HK-2 (cell line): ENCODE measurements around the gene SNX33.
A peak's percentile ranks its signal among the peaks of the same experiment; 100 is the strongest.

ENCODE experiments used
- DNase-seq: peaks from one replicate; pipeline ENCODE4 v3.0.0-alpha.2; 2018; ENCODE audit not compliant: unreplicated experiment

The SNX33 gene

DNA sequence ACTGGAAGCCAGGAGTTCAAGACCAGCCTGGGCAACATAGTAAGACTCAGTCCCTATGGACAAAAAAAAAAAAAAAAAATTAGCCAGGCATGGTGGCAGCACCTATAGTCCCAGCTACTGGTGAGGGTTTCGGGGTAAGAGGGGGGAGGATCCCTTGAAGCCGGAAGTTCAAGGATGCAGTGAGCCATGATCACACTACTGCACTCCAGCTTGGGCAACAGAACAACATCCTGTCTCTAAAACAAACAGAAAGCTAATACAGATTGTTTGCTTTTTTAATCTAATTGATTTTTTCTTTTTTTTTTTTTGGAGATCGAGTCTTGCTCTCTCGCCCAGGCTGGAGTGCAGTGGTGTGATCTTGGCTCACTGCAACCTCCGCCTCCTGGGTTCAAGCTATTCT, 6.1 kb upstream of the SNX33 start:
- no peak for DNase-seq

DNA sequence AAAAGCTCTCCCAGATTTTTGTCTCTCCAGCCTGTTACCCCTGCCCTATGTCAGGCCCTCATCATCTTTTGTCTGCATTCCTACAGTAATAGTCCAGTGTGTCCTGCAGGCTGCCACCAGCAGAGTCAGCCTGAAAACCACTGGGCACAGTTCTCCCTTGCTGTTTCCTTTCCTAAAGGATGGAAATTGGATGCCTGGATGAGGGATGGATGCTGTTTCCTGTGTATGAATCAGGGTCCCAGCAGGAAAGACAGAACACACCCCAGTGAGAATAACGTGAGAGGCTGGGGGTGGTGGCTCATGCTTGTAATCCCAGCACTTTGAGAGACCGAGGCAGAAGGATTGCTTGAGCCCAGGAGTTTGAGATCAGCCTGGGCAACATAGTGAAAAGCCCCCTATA, 3.3 kb upstream of the SNX33 start:
- DNase-seq = no peak

DNA sequence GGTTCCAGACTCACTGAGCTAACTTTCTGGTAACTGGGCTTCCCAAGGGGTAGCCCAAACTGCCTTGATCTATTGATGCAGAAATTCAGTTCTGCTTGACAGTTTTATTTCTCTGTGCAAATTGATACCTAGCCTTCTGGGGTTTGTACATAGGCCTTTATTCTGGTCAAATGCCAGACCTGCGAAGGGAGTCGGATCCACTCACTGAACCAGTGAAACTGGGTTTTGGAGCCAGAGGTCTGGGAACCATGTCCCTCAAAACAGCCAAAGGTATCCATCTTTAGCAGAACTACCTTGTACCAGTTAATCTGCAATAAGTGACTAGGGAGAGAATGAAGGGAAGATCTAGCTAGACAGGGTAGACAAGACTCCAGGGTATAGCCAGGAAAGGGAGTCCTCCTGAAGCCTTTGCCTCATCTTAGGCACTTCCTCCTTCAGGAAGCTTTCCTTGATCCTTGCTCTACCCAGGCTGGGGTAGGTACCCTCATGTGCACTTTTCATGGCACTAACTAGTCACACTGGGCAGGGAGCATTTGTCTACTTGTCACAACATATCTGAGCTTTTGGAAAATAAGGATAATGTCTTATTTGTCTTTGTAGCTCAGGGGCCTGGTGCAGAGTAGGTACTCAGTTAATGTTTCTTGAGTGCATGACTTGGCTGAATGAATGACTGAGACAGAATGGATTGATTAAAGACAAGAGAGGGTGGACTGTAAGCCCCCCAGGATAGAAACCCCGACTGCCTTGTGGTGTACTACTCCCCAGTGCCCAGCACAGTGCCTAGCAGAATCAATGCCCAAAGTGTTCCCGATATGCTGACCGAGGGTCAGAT, 1.4 kb upstream of the SNX33 start:
- no peak for DNase-seq

- no peak for DNase-seq
Measured at GRCh38 chr15:75646944-75647364, 758 bp upstream of the SNX33 start.

DNA sequence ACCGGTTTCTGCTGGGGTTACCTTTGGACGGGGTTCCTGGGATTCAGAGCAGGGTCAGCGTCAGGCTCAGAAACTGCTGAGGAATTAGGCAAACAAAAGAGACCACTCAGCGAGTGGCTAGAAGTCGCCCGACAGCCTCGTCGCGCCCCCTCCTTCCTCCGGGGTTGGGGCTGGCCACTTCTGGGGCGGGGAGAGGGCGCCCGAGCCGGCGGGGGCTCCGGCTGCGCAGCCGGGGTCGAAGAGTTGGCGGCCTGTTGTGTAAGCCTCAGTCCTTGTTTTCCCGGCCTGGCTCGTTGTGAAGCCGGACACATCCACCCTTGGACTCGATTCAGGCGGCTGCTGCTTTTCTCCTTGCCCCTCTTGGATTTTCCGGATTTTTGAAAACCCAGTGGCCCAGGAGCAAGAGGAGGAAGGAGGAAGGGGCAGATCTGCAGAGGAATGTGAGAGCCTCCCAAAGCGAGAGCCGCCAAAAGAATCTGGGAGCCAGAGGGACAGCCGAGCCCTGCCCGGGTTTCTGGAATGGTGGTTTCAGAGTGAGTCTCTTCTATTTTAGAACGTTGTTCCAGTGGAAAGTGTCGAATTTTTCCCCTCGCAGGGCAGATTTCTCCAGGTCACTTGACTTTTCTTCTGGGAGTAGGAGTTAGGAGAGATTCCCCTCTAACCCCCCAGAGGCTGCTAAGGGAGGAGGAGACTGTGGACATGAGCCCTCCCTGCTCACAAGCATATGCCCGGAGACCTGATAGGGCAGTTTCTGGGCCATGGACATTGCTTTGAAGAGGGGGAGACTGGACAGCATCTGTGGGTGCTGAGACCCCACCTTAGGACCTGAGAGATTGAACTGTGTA, 666 bp downstream of the SNX33 start:
- DNase-seq = no peak

DNA sequence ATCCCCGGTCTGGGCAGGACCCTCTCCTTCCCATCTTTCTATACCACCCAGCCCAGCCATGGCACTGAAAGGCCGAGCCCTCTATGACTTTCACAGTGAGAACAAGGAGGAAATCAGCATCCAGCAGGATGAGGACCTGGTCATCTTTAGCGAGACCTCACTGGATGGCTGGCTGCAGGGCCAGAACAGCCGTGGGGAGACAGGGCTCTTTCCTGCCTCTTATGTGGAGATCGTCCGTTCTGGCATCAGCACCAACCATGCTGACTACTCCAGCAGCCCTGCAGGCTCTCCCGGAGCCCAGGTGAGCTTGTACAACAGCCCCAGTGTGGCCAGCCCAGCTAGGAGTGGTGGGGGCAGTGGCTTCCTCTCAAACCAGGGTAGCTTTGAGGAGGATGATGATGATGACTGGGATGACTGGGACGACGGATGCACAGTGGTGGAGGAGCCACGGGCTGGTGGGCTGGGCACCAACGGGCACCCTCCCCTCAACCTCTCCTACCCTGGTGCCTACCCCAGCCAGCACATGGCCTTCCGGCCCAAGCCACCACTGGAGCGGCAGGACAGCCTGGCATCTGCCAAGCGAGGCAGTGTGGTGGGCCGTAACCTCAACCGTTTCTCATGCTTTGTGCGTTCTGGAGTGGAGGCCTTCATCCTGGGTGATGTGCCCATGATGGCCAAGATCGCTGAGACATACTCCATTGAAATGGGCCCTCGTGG, 1.5 kb downstream of the SNX33 start:
- no peak for DNase-seq

DNA sequence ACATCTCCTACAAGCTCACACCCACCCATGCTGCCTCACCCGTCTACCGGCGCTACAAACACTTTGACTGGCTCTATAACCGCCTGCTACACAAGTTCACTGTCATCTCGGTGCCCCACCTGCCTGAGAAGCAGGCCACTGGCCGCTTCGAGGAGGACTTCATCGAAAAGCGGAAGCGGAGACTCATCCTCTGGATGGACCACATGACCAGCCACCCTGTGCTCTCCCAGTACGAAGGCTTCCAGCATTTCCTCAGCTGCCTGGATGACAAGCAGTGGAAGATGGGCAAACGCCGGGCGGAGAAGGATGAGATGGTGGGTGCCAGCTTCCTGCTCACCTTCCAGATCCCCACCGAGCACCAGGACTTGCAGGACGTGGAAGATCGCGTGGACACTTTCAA, 2.1 kb downstream of the SNX33 start:
- no peak for DNase-seq

DNA sequence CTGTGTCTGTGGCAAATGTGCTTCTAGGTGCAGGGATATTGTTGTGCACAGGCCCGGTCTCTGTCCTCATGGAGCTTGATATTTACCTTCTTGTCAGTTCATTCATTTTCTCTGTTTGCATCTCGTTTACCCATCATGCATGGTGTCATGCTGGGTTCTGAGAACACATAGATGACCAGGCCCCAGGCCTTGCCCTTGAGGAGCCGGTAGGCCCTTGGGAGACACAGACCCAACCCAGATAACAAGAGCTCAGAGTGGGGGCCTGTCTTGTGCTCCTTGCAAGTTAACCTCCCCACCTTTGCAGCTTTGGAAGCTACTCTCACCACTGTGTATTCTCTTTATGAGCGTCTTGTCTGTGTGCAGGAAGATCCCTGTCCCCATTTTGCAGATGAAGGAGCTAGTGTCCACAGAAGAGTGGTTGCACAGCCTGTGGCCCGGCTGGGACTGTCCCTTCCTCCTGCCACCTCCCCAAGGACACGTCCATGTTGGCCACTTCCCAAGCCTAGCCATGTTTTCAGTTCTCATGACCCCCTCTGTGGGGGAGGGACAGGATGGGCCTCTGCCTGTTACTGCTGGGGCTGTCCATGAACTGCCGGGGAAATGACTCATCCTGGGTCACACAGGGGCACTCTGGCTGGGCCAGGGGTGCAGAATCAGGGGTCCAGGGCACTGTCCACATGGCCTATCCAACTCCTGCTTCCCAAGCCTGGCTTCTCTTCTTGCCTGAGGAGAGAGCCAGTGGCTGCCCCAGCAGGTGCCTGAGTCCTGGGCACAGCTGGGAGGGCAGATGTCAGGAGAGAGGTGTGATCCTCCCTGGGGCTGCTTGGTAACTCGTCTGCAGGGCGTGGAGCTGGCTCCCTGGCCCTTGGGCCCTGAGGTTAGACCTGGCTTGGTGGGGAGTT, 3.4 kb downstream of the SNX33 start:
- DNase-seq = no peak

- no peak for DNase-seq
Measured at GRCh38 chr15:75651810-75652543, 4.3 kb downstream of the SNX33 start.

DNA sequence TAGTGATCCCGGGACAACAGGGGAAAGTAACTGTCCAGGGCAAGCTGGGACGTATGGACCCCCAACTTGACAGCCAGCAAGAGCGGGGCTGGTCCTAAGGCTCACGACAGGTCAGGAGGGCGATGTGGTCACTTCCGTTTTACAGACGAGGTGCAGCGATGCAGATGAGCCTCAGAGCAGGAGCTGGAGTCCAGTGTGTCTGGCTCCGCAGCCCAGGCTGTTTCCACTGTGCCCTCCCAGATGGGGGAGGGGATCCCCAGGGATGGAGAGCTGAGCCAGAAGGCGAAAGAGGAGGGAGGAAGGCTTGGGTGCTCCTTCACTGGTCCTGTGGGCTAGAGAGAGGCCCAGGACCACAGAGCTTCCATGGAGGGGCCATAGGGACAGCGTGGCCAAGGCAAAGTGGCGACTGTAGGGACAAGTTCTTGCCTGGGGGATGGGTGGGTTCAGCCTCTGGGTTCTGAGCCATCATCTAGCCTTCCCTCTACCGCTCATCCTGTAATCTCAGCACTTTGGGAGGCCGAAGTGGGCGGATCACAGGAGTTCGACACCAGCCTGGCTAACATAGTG, 5.7 kb downstream of the SNX33 start:
- no peak for DNase-seq

DNA sequence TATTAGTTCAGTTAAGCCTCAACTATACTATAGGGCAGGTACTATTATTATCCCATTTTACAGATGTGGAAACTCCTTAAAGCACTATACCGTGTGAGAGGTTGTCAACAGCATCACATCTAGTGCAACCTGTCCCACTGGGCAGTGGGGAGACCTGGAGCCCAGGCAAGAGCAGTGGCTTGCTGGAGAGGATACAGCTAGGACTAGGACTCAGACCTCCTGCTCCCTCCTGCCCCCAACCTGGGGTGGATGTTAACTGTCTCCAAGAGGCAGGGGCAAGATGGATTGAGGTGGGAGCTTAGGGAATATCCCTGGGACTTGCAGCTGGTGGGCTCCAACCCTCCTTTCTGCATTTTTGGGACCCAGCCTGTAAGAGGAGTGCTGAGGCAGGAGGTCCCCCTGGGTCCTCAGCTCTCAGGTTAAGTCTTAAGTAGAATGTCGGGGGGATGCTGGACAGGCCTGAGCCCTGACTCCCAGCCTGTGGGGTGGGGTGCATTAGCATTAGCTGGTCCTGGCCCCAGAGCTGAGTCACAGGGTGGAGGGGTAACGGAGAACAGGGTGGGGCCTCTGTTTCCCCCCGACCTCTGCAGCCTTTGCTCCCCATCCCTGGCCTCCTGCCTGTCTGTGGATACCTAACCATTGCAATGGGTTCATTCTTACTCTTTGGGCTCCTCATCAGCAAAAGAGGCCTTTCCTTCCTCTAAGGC, 6.6 kb downstream of the SNX33 start:
- DNase-seq = no peak

GRCh38 chr15:75655931-75656330, 8.2 kb downstream of the SNX33 start:
- no peak for DNase-seq

DNA sequence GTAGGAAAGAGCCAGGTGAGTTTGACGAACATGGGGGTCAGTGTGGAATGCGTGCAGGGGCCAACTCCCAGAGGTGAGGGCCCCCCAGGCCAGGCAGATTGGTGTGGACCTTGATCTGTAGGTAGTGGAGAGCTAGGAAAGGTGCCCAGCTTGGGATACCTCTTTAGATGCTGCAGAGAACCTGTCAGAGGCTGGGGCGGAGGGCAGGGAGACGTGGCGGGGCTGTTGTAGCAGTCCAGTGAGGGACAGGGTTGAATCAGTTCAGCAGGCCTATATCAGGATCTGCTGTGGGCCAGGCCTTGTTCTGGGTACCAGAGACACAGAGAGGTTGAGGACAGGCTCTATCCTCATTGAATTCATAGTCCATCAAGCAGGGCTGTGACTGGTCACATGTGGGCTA, 8.6 kb downstream of the SNX33 start:
- no peak for DNase-seq

DNA sequence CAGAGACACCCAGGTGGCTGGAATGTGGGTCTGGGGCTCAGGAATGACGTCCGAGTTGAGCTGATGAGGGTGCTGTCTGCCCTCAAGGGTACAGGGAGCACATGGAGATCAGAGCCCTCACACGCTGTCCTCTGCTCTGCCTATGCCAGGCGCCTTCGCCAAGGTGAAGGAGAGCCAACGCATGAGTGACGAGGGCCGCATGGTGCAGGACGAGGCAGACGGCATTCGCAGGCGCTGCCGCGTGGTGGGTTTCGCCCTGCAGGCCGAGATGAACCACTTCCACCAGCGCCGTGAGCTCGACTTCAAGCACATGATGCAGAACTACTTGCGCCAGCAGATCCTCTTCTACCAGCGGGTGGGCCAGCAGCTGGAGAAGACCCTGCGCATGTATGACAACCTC, 9.1 kb downstream of the SNX33 start:
- DNase-seq = no peak

GRCh38 chr15:75659141-75659771, 11.5 kb downstream of the SNX33 start:
- DNase-seq = no peak

- DNase-seq = no peak
Measured at GRCh38 chr15:75659928-75660645, 12.4 kb downstream of the SNX33 start.

- peak; percentile 87 for DNase-seq
Measured at GRCh38 chr15:75661100-75661755, 13.5 kb downstream of the SNX33 start.

GRCh38 chr15:75661756-75662140, 14.0 kb downstream of the SNX33 start:
- no peak for DNase-seq
